GM18502 (cell line): ENCODE measurements around the gene PRRX1.

Experiments used
- ATAC-seq: cut with Tn5 transposase; IDR thresholded peaks from one replicate; pipeline ENCODE4 v1.9.1; 2021; ENCODE audit warnings: mild to moderate bottlenecking; ENCODE audit not compliant: unreplicated experiment, poor library complexity

The PRRX1 gene

GRCh38 chr1:170663404-170664092, 383 bp upstream of the PRRX1 start:
- no peak for ATAC-seq

GRCh38 chr1:170664828-170665612, 1.1 kb downstream of the PRRX1 start:
- ATAC-seq = no peak

GRCh38 chr1:170665629-170666028, 1.7 kb downstream of the PRRX1 start:
- no peak for ATAC-seq

GRCh38 chr1:170666541-170667254, 2.8 kb downstream of the PRRX1 start:
- ATAC-seq = no peak

GRCh38 chr1:170668209-170669106, 4.5 kb downstream of the PRRX1 start:
- ATAC-seq = no peak

- ATAC-seq = no peak
Observed at GRCh38 chr1:170669107-170669445, 5.1 kb downstream of the PRRX1 start.

GRCh38 chr1:170669586-170670530, 5.9 kb downstream of the PRRX1 start:
- ATAC-seq = no peak

GRCh38 chr1:170670802-170671628, 7.1 kb downstream of the PRRX1 start:
- ATAC-seq = no peak

GRCh38 chr1:170671629-170671963, 7.7 kb downstream of the PRRX1 start:
- no peak for ATAC-seq

GRCh38 chr1:170672316-170672715, 8.4 kb downstream of the PRRX1 start:
- no peak for ATAC-seq

- ATAC-seq = no peak
Observed at GRCh38 chr1:170674239-170674638, 10.3 kb downstream of the PRRX1 start.

- ATAC-seq = no peak
Observed at GRCh38 chr1:170674986-170675385, 11.1 kb downstream of the PRRX1 start.

GRCh38 chr1:170675865-170676264, 11.9 kb downstream of the PRRX1 start:
- no peak for ATAC-seq

GRCh38 chr1:170676628-170677027, 12.7 kb downstream of the PRRX1 start:
- no peak for ATAC-seq

- no peak for ATAC-seq
Observed at GRCh38 chr1:170678027-170678600, 14.2 kb downstream of the PRRX1 start.

GRCh38 chr1:170680428-170680827, 16.5 kb downstream of the PRRX1 start:
- no peak for ATAC-seq

- no peak for ATAC-seq
Observed at GRCh38 chr1:170682169-170682568, 18.2 kb downstream of the PRRX1 start.

- ATAC-seq = no peak
Observed at GRCh38 chr1:170682809-170683208, 18.9 kb downstream of the PRRX1 start.
